HG03139 (cell line): ENCODE results near the gene UCMA.

Source experiments
- ATAC-seq: cut with Tn5 transposase; IDR thresholded peaks from one replicate; pipeline ENCODE4 v1.9.1; 2021; ENCODE audit not compliant: unreplicated experiment

Gene UCMA

GRCh38 chr10:13189961-13190360 is 44.2 kb downstream of the UCMA start:
- no peak for ATAC-seq

- ATAC-seq, result no peak
Measured at GRCh38 chr10:13188593-13188992, 45.6 kb downstream of the UCMA start.

GRCh38 chr10:13187135-13187534 is 47.0 kb downstream of the UCMA start:
- ATAC-seq, result no peak

GRCh38 chr10:13184730-13185514 is 49.3 kb downstream of the UCMA start:
- ATAC-seq, result no peak

GRCh38 chr10:13184276-13184675 is 49.9 kb downstream of the UCMA start:
- no peak for ATAC-seq

GRCh38 chr10:13183625-13184024 is 50.5 kb downstream of the UCMA start:
- no peak for ATAC-seq

- ATAC-seq, result no peak
Measured at GRCh38 chr10:13182424-13182823, 51.8 kb downstream of the UCMA start.

- ATAC-seq, result no peak
Measured at GRCh38 chr10:13180788-13181187, 53.4 kb downstream of the UCMA start.

- no peak for ATAC-seq
Measured at GRCh38 chr10:13173616-13174015, 60.6 kb downstream of the UCMA start.
